Measurements from ENCODE around the gene ELOVL6.

ELOVL6 gene

GRCh38 chr4:110165382-110166286 lies 32.8 kb downstream of the ELOVL6 start:
- CTCF ChIA-PET = interaction anchor here (0.6 kb wide), 2 partner anchors 46 to 330 kb away, joined by 3 read pairs; no protein-coding TSS in a partner anchor
- POLR2A ChIA-PET (ENCODE audit: low non-redundant PET) = interaction anchor here (0.8 kb wide), 1 partner anchor 31 kb away, joined by 3 read pairs; no protein-coding TSS in a partner anchor
- H3K27ac ChIP-seq = peak overlapping the region; percentile 55
- DNase-seq (ENCODE audit: low spot score) = peak; percentile 69
- no peak for TF ChIP-seq CTCF (conservative IDR thresholded peaks at IDR 0.05; ENCODE audit: low read depth)

GRCh38 chr4:110164856-110165255 lies 33.6 kb downstream of the ELOVL6 start:
- no peak for TF ChIP-seq CTCF (conservative IDR thresholded peaks at IDR 0.05; ENCODE audit: low read depth)
- DNase-seq (ENCODE audit: low spot score) = peak; percentile 5
- ChIA-PET POLR2A (ENCODE audit: low non-redundant PET) (no interaction called here), CTCF (interaction anchor here (0.6 kb wide), 2 partner anchors 167 to 318 kb away, joined by 3 to 5 read pairs; no protein-coding TSS in a partner anchor)
- H3K27ac ChIP-seq = peak overlapping the region; percentile 60

- peak overlapping the region; percentile 60 for H3K27ac ChIP-seq
- ChIA-PET CTCF (interaction anchor here (0.6 kb wide), 1 partner anchor 318 kb away, joined by 3 read pairs; no protein-coding TSS in a partner anchor), POLR2A (ENCODE audit: low non-redundant PET) (no interaction called here)
- DNase-seq (ENCODE audit: low spot score) = no peak
- TF ChIP-seq CTCF (conservative IDR thresholded peaks at IDR 0.05; ENCODE audit: low read depth) = no peak
Observed at GRCh38 chr4:110164251-110164650, 34.2 kb downstream of the ELOVL6 start.

GRCh38 chr4:110163327-110164069 lies 34.9 kb downstream of the ELOVL6 start:
- no peak for TF ChIP-seq CTCF (conservative IDR thresholded peaks at IDR 0.05; ENCODE audit: low read depth)
- POLR2A ChIA-PET (ENCODE audit: low non-redundant PET) = no interaction called here
- CTCF ChIA-PET = interaction anchor here (0.6 kb wide), 1 partner anchor 97 kb away, joined by 3 read pairs; no protein-coding TSS in a partner anchor
- no peak overlapping the region for H3K27ac ChIP-seq
- DNase-seq (ENCODE audit: low spot score) = peak; percentile 59

GRCh38 chr4:110160618-110161017 lies 37.8 kb downstream of the ELOVL6 start:
- ChIA-PET CTCF (no interaction called here), POLR2A (ENCODE audit: low non-redundant PET) (no interaction called here)
- H3K27ac ChIP-seq = no peak overlapping the region
- DNase-seq (ENCODE audit: low spot score) = no peak
- no peak for TF ChIP-seq CTCF (conservative IDR thresholded peaks at IDR 0.05; ENCODE audit: low read depth)

- ChIA-PET POLR2A (ENCODE audit: low non-redundant PET) (no interaction called here), CTCF (no interaction called here)
- DNase-seq (ENCODE audit: low spot score) = no peak
Observed at GRCh38 chr4:110159541-110159940, 38.9 kb downstream of the ELOVL6 start.

More at GRCh38 chr4:110159541-110159940, 38.9 kb downstream of the ELOVL6 start:
- no peak overlapping the region for H3K27ac ChIP-seq
- no peak for TF ChIP-seq CTCF (conservative IDR thresholded peaks at IDR 0.05; ENCODE audit: low read depth)

All from RWPE1 (cell line).